ENCODE results near the gene AGR2.
A peak's percentile ranks its signal among the peaks of the same experiment; 100 is the strongest.

Gene AGR2

DNA sequence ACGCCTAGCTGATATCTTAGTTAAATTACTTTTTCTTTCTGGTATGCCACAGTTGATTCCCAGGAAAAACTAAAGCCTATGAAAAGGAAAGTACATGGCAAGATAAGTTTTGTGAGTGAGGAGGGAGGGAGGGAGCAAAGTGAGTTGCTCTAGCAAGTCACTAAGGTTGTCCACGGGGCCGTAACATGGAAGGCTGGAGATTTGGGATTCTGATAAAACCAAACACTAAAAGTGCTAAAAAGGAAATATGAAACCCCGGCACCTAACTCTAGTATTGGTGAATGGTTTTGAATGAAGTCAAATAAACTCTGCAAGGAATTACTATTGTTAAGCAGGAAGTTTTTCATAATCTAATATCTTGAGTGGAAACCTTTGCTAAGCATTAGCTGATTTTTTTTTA, 1.7 kb downstream of the AGR2 start:
- TF ChIP-seq, protein P1, sequence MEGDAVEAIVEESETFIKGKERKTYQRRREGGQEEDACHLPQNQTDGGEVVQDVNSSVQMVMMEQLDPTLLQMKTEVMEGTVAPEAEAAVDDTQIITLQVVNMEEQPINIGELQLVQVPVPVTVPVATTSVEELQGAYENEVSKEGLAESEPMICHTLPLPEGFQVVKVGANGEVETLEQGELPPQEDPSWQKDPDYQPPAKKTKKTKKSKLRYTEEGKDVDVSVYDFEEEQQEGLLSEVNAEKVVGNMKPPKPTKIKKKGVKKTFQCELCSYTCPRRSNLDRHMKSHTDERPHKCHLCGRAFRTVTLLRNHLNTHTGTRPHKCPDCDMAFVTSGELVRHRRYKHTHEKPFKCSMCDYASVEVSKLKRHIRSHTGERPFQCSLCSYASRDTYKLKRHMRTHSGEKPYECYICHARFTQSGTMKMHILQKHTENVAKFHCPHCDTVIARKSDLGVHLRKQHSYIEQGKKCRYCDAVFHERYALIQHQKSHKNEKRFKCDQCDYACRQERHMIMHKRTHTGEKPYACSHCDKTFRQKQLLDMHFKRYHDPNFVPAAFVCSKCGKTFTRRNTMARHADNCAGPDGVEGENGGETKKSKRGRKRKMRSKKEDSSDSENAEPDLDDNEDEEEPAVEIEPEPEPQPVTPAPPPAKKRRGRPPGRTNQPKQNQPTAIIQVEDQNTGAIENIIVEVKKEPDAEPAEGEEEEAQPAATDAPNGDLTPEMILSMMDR (IDR thresholded peaks at IDR 0.05; ENCODE audit: low read depth, low read length): no peak
- no peak for DNase-seq (ENCODE audit: extremely low read depth, low read depth)

GRCh38 chr7:16801579-16801978, 3.2 kb downstream of the AGR2 start:
- TF ChIP-seq, protein P1 (IDR thresholded peaks at IDR 0.05; ENCODE audit: low read depth, low read length): no peak
- no peak for DNase-seq (ENCODE audit: extremely low read depth, low read depth)

- DNase-seq (ENCODE audit: extremely low read depth, low read depth): peak; percentile 5
Measured at GRCh38 chr7:16801111-16801542, 3.7 kb downstream of the AGR2 start.

DNA sequence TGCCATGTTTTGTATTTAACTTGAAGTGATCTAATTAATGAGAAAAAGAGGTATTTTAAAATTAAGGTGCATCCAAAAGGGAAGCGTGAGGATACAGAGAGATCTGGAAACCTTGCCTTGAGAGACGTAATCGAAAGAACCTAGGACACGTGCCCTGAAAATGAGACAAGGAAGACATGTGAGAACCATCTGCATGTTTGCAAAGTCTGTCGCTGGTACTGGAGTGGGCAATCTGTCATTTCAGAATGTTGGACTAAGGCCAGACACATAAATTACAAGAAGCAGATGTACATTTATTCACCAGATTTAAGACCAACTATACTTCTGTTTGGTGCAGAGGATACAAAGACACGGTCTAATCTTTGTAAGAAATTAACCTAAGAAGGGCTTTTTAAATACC, 9.2 kb downstream of the AGR2 start:
- TF ChIP-seq, protein P1 (IDR thresholded peaks at IDR 0.05; ENCODE audit: low read depth, low read length): no peak
- no peak for DNase-seq (ENCODE audit: extremely low read depth, low read depth)

More at GRCh38 chr7:16801111-16801542, 3.7 kb downstream of the AGR2 start:
- TF ChIP-seq, protein P1 (IDR thresholded peaks at IDR 0.05; ENCODE audit: low read depth, low read length): peak; percentile 61

GRCh38 chr7:16794986-16795385, 9.8 kb downstream of the AGR2 start:
- DNase-seq (ENCODE audit: extremely low read depth, low read depth): no peak
- TF ChIP-seq, protein P1 (IDR thresholded peaks at IDR 0.05; ENCODE audit: low read depth, low read length): no peak

DNA sequence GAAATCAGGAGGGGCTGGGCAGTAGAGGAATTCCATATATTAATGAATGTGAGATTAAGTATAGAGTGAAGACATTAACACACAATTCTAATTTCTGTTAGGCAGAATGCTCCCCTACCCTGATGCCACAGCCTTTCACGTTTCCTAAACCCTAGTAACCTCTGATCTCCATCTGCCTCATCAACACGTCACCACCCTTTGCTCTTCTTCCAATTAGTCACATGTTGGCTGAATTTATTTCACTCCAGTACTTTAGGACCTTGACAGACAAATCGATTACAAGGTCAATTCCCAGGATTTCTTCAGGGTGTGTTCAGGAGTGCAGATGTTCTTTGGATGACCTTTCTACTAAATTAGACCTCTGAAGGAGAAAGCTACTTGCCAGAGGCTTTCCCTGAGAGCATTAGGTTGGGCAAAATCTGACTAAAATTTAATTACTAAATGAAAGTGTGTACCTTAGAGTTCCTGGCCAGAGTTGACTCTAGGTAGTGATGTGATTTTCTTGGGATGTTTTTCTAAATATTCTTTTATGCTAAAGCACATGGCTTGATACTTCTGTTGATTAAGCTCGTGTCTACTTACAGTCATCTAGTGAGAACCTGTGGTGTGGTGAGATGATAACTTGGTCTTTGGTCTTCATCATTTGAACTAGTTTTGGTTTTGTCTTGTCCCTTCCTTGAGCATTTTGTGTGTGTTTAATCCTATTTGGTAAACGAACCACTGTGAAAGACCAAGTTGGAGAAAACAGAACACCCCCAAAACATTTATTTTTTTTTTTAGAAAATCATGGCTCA, 12.7 kb downstream of the AGR2 start:
- TF ChIP-seq, protein P1 (IDR thresholded peaks at IDR 0.05; ENCODE audit: low read depth, low read length): no peak
- no peak for DNase-seq (ENCODE audit: extremely low read depth, low read depth)

GRCh38 chr7:16791071-16791470, 13.7 kb downstream of the AGR2 start:
- TF ChIP-seq, protein P1 (IDR thresholded peaks at IDR 0.05; ENCODE audit: low read depth, low read length): no peak
- no peak for DNase-seq (ENCODE audit: extremely low read depth, low read depth)

Measured in AG09319 (cell line).